Lung microvascular endothelial cell (primary cell): ENCODE data around the gene NPAS3. TPM values are rescaled to one million over a fixed set of nuclear protein-coding genes. Genes with fewer than 3 reads are reported as not detected.
A peak's percentile ranks its signal among the peaks of the same experiment; 100 is the strongest.

Source experiments
- DNase-seq, 2 donors: peaks; one replicate each; pipeline versions ENCODE4 v3.0.0 to v3.0.0-alpha.2; 2010; ENCODE audit warnings: low read depth in 2 of 2
- total RNA-seq: library from RNA; depleted of rRNA; stranded (reverse); fragments of >200 nt; gene quantifications from 2 replicates; pipeline ENCODE4 v1.2.1, GENCODE V29; 2014

Gene NPAS3
- total RNA-seq, 1 donor from 2014 or later = 0.20 TPM

DNA sequence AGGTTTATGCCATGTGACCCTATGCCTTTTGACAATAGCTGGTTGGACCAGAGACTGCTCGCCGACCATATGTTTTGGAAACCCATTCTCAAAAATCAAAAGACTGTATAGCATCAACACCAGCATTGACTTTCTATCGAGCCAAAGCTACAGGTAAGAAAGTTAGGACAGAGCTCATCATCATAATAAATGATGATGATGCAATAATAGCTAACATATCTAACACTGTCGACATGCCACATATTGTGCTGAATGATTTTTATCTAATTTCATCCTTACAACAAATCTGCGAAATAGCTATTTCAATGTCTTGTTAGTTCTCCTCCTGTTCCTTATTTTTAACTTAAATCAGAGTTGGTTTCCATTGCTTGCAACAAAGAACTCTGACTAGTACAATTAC lies 909.3 kb downstream of the NPAS3 start:
- DNase-seq = no peak

DNA sequence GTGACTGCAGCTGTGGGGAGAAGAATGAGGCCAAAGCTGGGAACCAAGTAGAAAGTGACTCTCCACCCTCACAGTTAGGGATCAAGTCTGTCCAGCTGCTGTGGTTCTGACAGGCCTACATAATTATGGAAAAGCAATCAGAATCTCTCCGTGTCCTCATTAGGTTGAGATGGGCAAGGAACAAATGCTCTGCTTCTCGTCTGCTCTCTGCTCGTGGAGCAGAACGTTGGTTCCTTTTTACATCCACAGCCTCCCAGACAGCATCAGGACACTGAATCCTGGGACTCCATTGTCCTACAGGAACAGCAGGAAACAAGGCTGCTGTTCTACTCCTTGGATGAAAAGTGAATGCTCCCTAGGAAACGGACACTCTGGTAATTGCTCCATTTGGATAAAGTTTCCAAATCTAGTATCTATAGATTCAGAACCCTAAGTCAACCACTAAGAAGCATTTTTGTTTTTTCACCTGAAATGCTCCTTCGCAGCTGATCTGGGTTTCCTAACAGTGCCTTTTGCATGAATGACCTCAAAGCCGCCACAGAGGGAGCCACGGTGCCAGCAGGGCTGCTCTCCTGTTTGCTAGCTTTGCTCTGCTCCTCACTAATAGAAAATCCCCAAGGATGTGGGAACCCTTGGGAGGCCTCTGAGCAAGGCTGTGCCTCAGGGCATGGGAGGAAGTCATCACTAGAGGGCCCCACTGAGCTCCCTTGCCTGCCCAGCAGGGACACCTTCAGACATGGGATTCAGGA lies 910.2 kb downstream of the NPAS3 start:
- peak; percentile 53 to 62 for DNase-seq

DNA sequence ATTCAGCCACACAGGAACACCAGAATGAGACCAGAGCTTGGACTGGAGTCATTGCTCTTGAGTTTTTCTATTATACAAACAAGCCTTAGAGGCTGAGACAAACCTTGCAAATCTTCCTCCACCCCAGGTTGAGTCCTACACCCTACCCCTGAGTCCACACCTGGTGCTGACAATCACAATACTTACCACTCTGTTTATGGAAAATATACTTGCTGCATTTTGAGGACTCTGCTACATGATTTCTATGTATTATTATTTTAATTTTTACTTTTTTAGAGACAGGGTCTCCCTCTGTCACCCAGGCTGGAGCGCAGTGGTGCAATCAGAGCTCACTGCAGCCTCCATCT lies 910.7 kb downstream of the NPAS3 start:
- DNase-seq = no peak

DNA sequence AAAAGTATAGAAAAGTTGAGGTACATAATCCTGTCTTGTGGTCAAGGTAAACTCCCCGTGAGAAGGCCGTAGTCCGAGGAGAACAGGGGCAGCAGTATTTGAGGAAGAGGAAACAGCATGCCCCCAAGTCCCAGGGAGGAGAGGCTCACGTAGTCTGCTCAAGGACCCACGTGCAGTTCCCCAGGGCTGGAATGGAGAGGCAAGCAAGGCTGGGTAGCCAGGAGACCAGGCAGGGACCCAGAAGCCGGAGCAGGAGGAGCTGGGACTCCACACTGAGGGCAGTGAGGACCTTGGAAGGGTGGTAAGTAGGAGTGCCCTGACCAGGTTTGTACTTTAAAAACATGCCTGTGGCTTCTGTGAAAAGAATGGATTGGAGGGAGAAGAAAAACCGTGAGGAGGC lies 912.1 kb downstream of the NPAS3 start:
- no peak for DNase-seq

DNA sequence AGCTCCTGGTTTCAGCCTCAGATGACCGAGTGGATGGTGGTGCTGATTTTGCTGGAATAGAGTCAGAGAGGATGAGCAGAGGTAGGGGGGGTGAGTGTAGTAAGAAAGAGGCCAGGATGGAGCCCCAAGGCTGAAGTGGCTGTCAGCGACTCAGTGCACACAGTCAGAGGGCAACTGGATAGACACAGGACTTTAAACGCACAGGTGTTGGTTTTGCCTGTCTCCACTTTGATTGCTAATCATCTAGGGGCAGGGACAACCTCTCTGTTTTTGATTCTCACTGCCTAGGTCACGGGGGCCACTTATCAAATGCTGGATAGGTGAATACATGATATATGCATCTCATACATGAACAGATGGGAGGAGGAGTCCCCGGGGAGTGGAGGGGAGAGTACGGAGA lies 912.7 kb downstream of the NPAS3 start:
- no peak for DNase-seq

DNA sequence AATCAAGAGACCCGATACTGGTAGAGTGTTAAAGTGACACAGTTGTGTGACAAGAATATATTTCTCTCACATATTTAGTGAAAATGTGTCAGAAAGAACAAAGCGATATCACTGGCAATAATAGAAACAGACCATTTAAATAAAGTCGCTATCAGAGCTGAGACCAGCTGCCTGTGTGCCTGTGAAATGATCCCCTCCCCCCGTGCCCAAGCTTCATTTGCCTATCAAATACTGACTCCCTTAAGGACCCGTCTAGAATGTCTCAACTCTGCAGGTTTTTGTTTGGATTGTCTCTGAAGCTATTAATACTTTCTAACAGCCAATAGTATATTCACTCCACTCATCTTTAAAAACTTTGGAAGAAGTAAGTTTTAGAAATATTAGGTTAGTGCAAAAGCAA lies 913.3 kb downstream of the NPAS3 start:
- no peak for DNase-seq
